NCI-H526 (cell line): Measurements from ENCODE around the gene TACC2.
A peak's percentile ranks its signal among the peaks of the same experiment; 100 is the strongest.
"Not testable (repeated sequence)": the region's sequence is repeated elsewhere in the genome, so short reads cannot be mapped to it uniquely, and the experiment has no call there.

ENCODE experiments used
- DNase-seq, 2 experiments: peaks; one replicate each; lab custom pipeline; 2025; lab: John Stamatoyannopoulos, UW

TACC2 gene

DNA sequence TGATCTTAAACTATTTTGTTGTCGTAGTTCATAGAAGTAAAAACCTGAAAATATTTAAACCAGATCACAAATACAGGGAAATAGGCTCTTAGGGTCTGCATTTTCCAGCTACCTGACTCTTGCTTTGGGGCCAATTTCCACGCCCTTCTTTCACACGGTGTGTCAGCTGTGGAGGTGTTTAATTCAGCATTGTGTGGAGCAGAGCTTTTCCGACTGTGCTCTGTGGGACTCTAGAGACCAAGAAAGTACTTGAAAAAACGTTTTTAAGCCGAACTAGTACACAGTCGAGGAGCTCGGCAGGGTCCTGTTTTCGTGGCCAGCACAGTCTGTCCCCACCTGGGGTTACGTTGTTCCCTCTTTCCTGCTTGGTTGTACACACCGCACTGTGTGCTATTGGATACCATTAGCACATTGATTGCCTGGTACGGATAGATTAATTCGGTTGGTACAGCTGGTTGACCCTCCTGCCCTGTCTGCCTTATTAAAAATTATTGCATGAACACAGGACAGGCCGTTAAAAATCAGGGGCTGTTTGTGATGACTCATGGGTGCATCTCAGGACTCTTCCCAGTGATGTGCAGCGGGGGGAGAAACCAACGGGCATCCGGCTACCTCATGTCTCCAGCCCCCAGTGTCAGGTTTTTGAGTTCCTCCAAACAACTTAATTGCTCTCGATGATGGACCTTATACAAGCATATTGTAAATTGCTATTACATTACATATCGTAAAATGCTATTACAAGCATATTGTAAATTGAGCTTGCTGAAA, 201.4 kb downstream of the TACC2 start:
- DNase-seq: no peak

DNA sequence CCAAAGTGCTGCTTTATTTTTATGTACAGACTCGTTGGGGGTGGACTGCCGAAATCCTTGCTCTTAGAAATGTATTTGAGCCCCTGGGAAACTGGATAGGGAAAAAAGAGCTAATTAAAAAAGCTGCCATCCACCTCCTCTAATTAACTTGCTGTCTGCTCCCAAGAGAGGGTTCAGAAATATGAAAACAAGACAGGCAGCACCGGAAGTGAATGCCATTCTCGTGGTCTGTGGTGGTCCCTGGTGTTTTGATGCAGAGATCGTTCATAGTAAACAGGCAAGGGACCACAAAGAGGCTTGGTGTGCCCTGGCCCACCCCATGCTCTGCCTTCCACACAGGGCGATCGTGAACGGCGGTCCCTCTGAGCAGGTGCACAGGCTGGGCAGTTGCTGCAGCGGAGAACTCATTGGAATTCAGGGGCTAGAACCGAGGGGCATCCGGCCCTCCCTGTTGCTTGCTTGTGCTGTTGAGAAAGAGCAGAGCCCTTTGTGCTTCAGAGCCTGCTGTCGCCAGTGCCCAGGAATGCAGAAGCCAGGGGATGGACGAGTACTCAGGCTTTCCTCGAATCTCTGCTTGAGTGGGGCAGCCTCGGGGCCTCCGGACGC, 203.1 kb downstream of the TACC2 start:
- peak; percentile 55 to 73 for DNase-seq

DNA sequence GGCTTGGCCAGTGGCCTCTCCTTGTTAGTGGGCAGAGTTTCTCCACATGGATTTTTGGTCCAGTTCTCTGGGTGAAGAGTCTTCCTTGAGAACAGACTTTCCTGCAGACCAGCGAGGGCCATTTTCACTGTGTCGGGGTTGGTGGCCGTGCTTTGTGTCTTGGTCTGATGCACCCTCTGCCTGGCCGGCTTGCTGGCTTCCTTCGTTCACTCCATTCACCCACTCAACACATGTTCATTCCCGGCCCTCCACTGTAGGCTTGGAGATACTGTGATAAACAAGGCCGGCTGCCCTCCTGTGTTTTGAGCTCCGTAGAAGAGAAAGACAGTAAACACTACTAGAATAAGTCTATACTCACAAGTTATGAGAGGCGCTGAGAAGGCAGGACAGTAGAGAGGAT, 205.3 kb downstream of the TACC2 start:
- DNase-seq: no peak

DNA sequence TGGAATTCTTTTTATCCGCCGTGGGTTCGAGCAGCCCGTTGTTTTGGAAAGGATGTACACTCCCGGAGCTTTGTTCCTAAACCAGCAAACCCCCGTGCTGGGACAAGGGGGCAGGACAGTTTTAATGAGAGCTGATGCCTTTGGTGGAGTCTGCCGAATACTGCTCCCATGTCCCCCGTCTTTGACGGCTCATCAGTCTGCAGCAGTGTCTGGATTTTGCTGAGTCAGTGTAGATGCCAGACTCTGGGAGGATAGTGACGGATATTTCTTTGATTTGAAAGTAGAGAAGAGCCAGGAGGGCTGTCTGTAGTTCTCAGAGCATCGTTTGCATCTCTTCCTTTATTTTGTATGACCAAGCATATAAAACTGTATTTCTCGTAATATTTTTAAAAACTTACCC, 207.3 kb downstream of the TACC2 start:
- no peak for DNase-seq

DNA sequence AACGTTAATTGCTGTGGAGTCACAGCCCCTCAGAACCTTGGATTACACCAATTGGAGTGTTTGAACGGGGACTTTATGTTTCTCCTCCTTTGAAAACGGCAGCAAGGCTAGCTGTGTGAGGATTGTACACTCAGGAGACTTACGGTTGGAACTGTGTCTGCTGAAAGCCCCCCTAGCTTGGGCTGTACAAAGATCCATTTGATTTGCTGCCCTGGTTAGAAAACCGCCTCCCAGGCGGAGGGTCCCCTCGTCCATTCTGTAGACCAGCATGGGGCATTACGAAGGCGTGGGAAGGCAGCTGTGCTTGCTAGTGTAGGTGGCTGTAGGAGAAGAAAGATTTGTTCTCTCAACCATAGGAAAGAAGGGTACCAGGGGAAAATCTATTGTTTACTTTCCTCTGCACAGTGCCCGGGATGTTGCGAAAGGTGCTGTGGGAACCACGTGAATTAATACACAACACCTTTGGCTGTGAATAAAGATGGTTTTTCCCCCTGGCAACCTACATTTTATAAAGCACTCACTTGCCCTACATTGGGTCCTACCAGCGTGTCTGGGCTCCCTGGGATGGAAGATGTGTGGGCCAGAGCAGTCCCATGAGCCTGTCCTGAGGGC, 208.8 kb downstream of the TACC2 start:
- DNase-seq: no peak

DNA sequence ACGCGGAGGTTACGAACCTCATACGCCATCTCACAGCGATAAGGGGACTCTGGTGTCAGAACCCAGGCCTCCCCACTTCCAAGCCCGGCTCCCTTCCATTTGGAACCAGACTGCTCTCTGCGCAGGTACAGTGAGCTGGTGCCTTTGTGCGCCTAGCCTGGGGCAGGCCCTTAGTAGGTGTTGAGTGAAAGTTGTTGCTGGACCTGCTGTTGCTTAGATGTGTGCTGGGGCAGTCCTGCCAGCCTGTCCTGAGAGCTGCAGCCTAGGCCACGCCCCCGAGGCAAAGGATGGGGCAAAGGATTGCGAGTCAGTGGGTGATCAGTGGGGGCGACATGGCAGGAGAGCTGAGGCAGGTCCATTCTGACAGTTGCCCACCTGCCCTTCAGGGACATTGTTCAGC, 209.7 kb downstream of the TACC2 start:
- DNase-seq: no peak

DNA sequence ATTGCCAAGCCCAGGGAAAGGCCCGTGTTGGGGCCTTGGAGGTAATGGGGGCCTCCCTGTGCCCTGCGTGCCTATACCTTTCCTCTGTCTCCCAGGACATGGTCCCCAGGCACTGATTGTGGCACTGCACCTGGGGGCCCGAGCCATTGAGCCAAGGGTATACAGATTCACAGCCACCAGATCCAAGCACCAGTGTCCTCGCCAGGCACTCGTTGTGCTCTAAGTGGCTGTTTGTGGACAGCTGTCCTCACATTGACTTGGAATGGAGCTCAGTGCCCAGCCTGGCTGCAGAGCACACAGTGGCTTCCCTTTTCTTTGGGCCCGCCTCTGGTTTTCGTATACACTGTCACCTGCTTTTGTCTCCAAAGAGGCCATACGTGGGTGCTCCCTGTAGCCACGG, 210.1 kb downstream of the TACC2 start:
- DNase-seq: no peak

DNA sequence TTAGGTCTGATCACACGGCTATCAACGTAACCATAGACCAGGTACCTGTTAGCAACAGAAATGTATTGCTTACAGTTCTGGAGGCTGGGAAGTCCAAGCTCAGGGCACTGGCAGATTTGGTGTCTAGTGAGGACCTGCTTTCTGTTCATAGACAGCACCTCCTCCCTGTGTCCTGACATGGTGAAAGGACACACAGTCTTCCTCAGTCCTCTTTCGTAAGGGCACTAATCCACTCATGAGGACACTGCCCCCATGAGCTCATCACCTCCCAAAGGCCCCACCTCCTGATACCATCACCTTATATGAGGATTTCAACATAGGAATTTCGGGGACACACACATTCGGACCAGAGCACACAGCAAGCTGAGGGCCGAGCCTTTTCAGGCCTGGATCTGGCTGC, 210.7 kb downstream of the TACC2 start:
- DNase-seq: no peak

DNA sequence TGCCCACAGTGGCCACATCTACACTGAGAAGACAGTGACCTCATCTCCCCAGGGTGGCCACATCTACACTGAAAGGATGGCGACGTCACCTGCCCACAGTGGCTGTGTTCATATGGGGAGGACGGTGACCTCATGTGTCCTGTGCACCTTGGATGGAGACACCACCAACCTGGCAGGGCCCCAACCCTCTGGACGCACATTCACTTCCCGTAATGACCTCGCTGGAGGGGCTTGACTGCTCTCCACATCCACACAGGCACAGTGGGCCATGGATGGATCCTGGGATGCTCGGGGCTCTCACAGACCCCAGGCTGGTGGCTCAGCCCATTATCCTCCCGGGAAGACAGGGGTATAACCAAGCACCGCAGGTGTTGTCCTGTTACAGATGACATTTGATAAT, 212.4 kb downstream of the TACC2 start:
- no peak for DNase-seq

DNA sequence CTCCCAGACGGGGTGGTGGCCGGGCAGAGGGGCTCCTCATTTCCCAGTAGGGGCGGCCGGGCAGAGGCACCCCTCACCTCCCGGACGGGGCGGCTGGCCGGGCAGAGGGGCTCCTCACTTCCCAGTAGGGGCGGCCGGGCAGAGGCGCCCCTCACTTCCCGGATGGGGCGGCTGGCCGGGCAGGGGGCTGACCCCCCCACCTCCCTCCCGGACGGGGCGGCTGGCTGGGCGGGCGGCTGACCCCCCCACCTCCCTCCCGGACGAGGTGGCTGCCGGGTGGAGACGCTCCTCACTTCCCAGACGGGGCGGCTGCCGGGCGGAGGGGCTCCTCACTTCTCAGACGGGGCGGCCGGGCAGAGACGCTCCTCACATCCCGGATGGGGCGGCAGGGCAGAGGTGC, 214.2 kb downstream of the TACC2 start:
- DNase-seq: not testable (repeated sequence)

DNA sequence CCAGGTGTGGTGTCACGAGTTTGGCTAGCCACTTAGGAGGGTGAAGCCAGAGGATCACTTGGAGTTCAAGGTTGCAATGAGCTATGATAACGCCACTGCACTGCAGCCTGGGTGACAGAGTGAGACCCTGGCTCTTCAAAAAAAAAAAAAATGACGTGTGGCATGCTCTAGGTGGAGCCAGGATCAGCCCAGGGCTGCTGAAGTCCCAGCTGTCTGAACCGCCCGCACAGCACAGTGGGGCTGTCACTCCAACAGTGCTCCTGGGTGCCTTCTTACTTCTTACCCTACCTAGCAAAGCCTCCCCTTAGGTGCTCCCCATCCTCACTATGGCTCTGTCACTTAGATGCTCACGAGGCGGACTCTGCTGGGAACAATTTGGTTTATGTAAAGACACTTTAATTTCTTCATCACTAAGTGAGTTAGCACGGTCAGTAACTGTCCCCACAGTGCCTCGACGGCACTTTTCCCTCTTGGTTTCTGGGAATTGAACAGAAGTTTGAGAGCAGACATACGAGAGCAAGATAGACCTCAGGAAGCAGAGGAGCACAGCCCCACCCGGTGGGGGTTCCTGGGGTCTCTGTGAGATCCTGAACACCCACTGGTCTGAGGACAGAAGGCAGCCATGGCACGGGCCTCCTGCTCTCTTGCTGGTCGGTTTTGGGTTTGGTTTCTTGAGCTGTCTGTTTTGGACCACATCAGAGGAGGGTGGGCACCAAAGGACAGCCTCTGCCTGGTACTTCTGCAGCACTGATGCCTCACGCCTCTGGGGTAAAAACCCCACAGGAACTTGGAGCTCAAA, 215.9 kb downstream of the TACC2 start:
- DNase-seq: no peak

DNA sequence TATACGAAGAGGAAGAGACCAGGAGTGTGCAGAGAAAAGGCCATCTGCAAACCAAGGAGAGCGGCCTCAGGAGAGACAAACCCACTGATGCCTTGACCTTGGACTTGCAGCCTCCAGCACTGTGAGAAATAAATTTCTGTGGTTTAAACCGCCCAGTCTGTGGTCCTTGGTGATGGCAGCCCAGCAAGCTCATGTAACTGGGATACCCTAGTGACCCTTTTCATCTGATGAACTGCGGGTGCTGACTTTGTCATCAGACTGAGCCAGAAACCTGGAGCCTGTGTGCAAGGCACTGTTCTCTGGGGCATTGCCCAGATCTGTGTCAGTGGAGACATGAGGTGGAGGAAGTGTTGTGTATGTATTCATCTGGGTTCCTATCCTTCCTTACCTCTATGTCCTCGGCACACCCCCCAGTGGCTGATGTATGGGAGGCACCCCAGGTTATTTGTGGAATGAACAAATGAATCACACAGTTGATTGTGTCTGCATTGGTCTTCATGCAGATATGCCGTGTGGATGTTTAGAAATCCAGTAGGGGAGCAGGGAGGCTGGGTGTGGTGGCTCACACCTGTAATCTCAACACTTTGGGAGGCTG, 217.6 kb downstream of the TACC2 start:
- no peak for DNase-seq

DNA sequence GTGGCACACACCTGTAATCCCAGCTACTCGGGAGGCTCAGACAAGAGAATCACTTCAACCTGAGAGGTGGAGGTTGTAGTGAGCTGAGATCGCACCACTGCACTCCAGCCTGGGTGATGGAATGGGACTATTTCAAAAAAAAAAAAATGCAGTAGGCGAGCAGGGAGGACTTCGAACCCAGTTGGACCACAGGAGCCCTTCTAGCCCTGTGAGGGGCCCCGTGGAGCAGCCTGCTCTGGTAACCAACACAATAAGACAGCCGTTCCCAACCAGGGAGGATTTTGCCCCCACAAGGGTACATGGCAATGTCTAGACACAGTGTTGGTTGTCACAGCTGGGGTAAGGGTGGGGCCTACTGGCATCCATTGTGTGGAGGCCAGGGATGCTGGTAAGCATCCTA, 218.2 kb downstream of the TACC2 start:
- no peak for DNase-seq

DNA sequence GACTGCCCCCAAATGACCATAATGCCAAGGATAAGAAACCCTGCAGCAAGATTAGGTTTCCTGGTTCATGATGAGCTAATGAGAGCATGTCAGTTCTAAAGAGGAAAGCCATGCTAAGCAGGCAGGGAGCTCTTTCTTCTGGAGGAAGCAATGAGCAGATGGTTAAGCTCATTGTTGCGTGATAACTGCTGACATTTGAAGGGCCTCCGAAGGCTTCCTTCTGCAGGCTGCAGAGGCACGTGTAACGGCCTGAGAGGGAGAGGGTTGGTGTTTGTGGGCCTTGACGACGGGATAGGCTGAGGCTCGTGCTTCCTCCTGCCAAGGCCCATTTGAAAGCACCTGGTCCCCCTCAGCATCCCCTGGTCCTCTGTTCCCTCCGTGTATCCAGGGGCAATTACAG, 218.6 kb downstream of the TACC2 start:
- DNase-seq: no peak

DNA sequence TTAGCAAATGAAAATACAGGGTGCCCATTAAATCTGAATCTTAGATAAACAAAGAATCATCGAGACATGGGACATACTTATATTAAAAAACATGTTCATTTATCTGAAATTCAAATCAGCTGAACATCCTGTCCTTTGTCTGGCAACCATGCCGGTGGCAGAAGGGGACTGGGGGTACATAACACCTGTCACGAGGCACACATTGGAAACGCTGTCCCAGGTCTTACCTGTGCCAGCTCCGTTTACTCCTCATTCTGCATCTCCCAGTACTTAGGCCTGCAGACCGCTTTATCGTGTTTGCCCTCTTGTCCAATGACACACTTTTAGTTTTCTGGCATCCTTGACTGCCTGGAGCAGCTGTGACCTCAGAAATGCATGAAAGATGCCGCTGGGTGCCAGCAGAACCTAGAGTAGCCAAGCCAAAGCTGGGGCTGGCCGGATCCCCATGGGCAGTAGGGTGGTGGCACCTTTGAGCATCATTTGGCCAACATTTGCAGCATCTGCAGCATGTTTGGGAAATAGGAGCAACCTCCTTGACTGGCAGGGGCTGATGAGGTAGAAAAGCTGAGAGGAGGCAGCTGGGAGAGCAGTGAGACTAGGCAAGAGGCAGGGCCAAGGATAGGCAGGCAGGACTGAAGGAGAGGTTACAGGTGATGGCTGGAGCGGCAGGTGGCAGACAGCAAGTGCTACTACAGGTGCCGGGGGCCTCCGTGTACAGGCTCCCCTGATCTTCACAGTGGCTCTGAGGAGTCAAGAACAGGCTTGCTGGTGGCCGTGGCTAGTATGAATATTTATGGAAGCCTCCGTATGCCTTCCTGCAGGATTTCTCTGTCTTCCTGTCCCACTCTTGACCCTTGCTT, 219.8 kb downstream of the TACC2 start:
- DNase-seq: no peak

DNA sequence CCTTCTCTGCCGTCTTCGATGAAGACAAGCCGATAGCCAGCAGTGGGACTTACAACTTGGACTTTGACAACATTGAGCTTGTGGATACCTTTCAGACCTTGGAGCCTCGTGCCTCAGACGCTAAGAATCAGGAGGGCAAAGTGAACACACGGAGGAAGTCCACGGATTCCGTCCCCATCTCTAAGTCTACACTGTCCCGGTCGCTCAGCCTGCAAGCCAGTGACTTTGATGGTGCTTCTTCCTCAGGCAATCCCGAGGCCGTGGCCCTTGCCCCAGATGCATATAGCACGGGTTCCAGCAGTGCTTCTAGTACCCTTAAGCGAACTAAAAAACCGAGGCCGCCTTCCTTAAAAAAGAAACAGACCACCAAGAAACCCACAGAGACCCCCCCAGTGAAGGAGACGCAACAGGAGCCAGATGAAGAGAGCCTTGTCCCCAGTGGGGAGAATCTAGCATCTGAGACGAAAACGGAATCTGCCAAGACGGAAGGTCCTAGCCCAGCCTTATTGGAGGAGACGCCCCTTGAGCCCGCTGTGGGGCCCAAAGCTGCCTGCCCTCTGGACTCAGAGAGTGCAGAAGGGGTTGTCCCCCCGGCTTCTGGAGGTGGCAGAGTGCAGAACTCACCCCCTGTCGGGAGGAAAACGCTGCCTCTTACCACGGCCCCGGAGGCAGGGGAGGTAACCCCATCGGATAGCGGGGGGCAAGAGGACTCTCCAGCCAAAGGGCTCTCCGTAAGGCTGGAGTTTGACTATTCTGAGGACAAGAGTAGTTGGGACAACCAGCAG, 221.7 kb downstream of the TACC2 start:
- no peak for DNase-seq

DNA sequence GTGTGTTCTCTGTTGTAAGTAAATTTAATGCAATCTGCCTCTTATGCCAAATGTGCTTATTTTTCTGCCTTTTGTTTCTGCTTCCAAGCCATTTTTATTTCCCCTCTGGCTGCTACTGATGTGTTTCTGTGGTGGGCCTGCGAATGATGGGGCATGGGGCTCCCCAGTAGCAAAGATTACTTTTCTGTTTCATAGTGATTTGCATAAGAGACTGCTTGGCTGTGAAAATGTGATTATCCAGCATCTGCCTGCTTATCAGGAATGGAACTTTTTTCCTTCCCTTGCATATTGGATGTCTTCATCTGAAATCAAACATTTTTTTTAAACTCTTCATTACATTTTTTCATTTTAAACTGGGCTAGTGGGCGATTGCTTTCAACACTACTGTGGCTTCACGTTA, 224.4 kb downstream of the TACC2 start:
- DNase-seq: no peak

DNA sequence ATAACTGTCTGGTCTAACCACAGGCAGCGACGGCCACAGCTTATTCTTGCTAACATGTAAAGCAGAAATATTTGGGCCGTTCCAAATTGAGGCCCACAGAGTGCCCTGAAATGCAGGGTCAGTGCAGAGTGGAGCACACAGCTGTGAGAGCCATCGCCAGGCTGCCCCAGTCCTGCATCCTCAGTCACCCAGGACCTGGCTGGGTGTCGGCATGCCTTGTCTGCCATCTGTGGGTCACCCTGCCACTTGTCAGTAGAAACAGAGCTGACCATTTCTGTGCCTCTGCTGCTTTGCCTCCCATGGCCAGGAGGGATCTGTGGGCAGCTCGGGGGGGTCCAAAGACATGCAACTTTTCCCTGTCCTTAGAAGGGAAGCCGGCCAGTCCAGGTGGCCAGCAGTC, 224.8 kb downstream of the TACC2 start:
- no peak for DNase-seq

DNA sequence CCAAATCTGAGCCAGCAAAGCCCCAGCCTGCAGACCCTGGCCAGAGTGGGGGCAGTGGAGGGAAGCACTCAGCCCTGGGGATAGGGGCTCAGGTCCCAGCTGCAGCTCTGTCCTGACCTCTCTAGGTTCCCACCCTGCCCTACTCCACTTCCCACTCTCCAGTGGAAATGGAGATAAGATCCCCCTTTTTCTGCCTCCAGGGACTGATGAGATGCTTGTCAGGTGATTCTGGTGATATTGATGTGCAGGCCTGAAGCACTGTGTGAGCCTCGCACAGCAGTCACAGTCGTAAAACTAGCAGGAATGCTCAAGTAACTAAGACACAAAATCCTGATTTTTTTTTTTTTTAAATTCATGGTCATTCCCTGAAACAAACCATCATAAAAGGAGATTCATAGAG, 227.1 kb downstream of the TACC2 start:
- no peak for DNase-seq

DNA sequence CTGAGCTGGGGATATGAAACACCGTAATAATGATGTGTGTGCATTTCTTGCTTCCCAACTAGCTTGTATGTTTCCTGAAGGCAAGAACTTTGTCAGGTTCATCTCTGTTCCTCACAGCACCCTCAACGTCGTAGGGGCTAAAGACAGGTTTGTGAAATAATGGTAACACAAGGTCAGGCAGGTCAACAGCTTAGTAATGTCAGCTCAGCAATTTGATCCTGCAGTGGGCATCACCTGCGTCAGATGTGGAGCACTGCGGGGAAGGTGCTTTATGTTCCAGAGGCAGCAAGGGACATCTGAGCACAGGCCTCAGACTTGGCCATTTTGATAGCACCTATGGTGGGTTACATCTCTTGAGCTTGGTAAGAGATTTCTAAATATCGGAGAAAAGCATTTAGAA, 230.4 kb downstream of the TACC2 start:
- no peak for DNase-seq

DNA sequence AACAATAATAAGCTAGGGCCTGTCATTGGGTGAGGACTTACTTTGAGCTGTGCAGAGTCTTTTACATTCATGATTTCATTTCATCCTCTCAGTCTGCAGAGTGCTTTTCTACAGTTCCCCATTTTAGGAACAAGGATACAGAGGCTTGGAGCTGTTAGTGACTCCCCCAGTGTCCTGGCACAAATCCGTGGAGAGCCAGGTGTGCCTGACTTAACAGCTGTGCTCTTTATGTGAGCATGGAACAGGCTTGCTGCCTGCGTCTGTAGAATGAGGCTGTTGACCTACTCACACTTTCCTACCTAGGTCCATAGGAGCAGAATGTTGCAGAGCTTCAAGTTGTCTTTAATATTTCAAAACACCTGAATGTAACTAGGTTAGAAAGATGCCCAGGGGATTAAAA, 231.8 kb downstream of the TACC2 start:
- no peak for DNase-seq
